SK-N-SH treated with all-trans-retinoic acid at 6 μM for 48 hours (cell line): ENCODE data around the gene GNRH2.

Experiments
- ESRRG ChIP-seq: fragments of 250-450 bp; sonication (Bioruptor Pico); IDR thresholded peaks from 2 replicates; pipeline ENCODE4 v1.6.1; 2021; ENCODE audit warnings: mild to moderate bottlenecking
- RARB ChIP-seq: fragments of 250-450 bp; sonication (Bioruptor Pico); IDR thresholded peaks from 2 replicates; pipeline ENCODE4 v1.8.0; 2021; ENCODE audit warnings: mild to moderate bottlenecking, moderate library complexity
- SNAI2 ChIP-seq: fragments of 250-450 bp; sonication (Bioruptor Pico); IDR thresholded peaks from 2 replicates; pipeline ENCODE4 v1.5.0; 2020; ENCODE audit warnings: mild to moderate bottlenecking, moderate library complexity
- TCF4 ChIP-seq: fragments of 250-450 bp; sonication (Bioruptor Pico); IDR thresholded peaks from 2 replicates; pipeline ENCODE4 v1.8.0; 2021; ENCODE audit warnings: mild to moderate bottlenecking, moderate library complexity, borderline replicate concordance
- TOX ChIP-seq: fragments of 250-450 bp; sonication (Bioruptor Pico); IDR thresholded peaks from 2 replicates; pipeline ENCODE4 v1.8.0; 2021; ENCODE audit warnings: mild to moderate bottlenecking, moderate library complexity, borderline replicate concordance
- ZFP30 ChIP-seq: fragments of 450-650 bp; formaldehyde crosslinking; IDR thresholded peaks from 2 replicates; pipeline ENCODE4 v1.5.0; 2022; ENCODE audit warnings: mild to moderate bottlenecking, moderate library complexity
- TF ChIP-seq, protein P1 (sequence below): fragments of 250-450 bp; sonication (Bioruptor Pico); IDR thresholded peaks from 2 replicates; pipeline ENCODE4 v1.5.1; 2020; ENCODE audit warnings: low read depth, mild to moderate bottlenecking, moderate library complexity

GRCh38 chr20:2998728-2999127, 44.7 kb upstream of the GNRH2 start:
- no peak for TF ChIP-seq ZFP30 (CRISPR knock-in tag)
- no peak for TF ChIP-seq RARB (CRISPR knock-in tag)
- no peak for TF ChIP-seq ESRRG (CRISPR knock-in tag)
- no peak for TF ChIP-seq SNAI2 (CRISPR knock-in tag)
- TF ChIP-seq, protein P1, sequence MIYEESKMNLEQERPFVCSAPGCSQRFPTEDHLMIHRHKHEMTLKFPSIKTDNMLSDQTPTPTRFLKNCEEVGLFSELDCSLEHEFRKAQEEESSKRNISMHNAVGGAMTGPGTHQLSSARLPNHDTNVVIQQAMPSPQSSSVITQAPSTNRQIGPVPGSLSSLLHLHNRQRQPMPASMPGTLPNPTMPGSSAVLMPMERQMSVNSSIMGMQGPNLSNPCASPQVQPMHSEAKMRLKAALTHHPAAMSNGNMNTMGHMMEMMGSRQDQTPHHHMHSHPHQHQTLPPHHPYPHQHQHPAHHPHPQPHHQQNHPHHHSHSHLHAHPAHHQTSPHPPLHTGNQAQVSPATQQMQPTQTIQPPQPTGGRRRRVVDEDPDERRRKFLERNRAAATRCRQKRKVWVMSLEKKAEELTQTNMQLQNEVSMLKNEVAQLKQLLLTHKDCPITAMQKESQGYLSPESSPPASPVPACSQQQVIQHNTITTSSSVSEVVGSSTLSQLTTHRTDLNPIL (CRISPR knock-in tag), result no peak
- TF ChIP-seq TOX, result no peak
- no peak for TF ChIP-seq TCF4 (CRISPR knock-in tag)
